Measurements from ENCODE around the gene CAMK1D. TPM values are rescaled to one million over a fixed set of nuclear protein-coding genes. Genes with fewer than 3 reads are reported as not detected.

Gene CAMK1D
- polyA plus RNA-seq, 1 of the 3 experiments (the other 2 are of a cell fraction), result 4.1 TPM

- Histone ChIP-seq H3K9ac (no peak overlapping the region), H3K27ac (ENCODE audit: low read depth in 2 of 2, low read length in 1 of 2) (no peak overlapping the region), H3F3A (replicated peaks; ENCODE audit: insufficient read depth) (no peaks in the 10 kb centered on the region), H3K4me2 (no peak overlapping the region), H2AFZ (ENCODE audit: low read depth) (no peak overlapping the region), H3K4me3 (ENCODE audit: low read depth in 2 of 2, low read length in 1 of 2) (no peak overlapping the region), H3K79me2 (ENCODE audit: insufficient read depth) (no peaks in the 10 kb centered on the region), H3K9me2 (no peaks in the 10 kb centered on the region), H4K20me1 (ENCODE audit: insufficient read depth) (no peaks in the 10 kb centered on the region), H3K4me1 (ENCODE audit: control insufficient read depth in 1 of 2, insufficient read depth in 2 of 2, low read depth in 1 of 2, low read length in 1 of 2) (no peaks in the 10 kb centered on the region), H3K36me3 (replicated peaks in 1 of 2; ENCODE audit: control insufficient read depth in 1 of 2, insufficient read depth in 2 of 2, low read length in 1 of 2) (no peaks in the 10 kb centered on the region), H3K9me3 (no peaks in the 10 kb centered on the region), H3K27me3 (ENCODE audit: insufficient read depth) (no peaks in the 10 kb centered on the region)
- ChIA-PET CTCF (no interaction called here), POLR2A (no interaction called here)
- WGBS (ENCODE audit: low lambda C conversion rate), result 90% methylated on average over 5 of the region's 16 CpGs
- DNase-seq, result no peak
- TF ChIP-seq TAF1 (IDR thresholded peaks at IDR 0.05; ENCODE audit: borderline replicate concordance, low read depth, low read length), result no peak
- no peak for TF ChIP-seq NFIC (IDR thresholded peaks at IDR 0.05; ENCODE audit: borderline replicate concordance)
Observed at GRCh38 chr10:12828736-12829135, 479.4 kb downstream of the CAMK1D start.

- no peak overlapping the region for H3K27ac ChIP-seq (ENCODE audit: low read depth in 2 of 2, low read length in 1 of 2)
Observed at GRCh38 chr10:12829831-12830390, 480.6 kb downstream of the CAMK1D start.

More at GRCh38 chr10:12829831-12830390, 480.6 kb downstream of the CAMK1D start:
- Histone ChIP-seq H3K9me2 (no peaks in the 10 kb centered on the region), H2AFZ (ENCODE audit: low read depth) (no peak overlapping the region), H3K27me3 (ENCODE audit: insufficient read depth) (no peaks in the 10 kb centered on the region), H3K36me3 (replicated peaks in 1 of 2; ENCODE audit: control insufficient read depth in 1 of 2, insufficient read depth in 2 of 2, low read length in 1 of 2) (no peaks in the 10 kb centered on the region), H3K79me2 (ENCODE audit: insufficient read depth) (no peaks in the 10 kb centered on the region), H3K4me2 (no peak overlapping the region), H3K9ac (no peak overlapping the region), H3F3A (replicated peaks; ENCODE audit: insufficient read depth) (no peaks in the 10 kb centered on the region), H4K20me1 (ENCODE audit: insufficient read depth) (no peaks in the 10 kb centered on the region), H3K4me1 (ENCODE audit: control insufficient read depth in 1 of 2, insufficient read depth in 2 of 2, low read depth in 1 of 2, low read length in 1 of 2) (no peaks in the 10 kb centered on the region), H3K9me3 (no peaks in the 10 kb centered on the region), H3K4me3 (ENCODE audit: low read depth in 2 of 2, low read length in 1 of 2) (no peak overlapping the region)
- 92% methylated on average over 6 of the region's 6 CpGs for WGBS (ENCODE audit: low lambda C conversion rate)
- POLR2A ChIA-PET, result no interaction called here
- TF ChIP-seq RFX5 (IDR thresholded peaks at IDR 0.05; ENCODE audit: low read length), result no peak
- TF ChIP-seq NFIC (IDR thresholded peaks at IDR 0.05; ENCODE audit: borderline replicate concordance), result no peak
- no peak for TF ChIP-seq PBX3 (IDR thresholded peaks at IDR 0.05)
- no peak for TF ChIP-seq MEF2A (IDR thresholded peaks at IDR 0.05; ENCODE audit: borderline replicate concordance, low read depth)
- TF ChIP-seq RCOR1 (IDR thresholded peaks at IDR 0.05; ENCODE audit: low read length), result no peak
- no peak for TF ChIP-seq MAX (IDR thresholded peaks at IDR 0.05; ENCODE audit: low read depth)
- no peak for TF ChIP-seq SIN3A (IDR thresholded peaks at IDR 0.05; ENCODE audit: borderline replicate concordance, low read depth, low read length)
- TF ChIP-seq RXRA (IDR thresholded peaks at IDR 0.05; ENCODE audit: borderline replicate concordance, low read depth), result no peak
- TF ChIP-seq GATA2 (CRISPR knock-in tag; IDR thresholded peaks at IDR 0.05), result no peak
- no peak for TF ChIP-seq EZH2phosphoT487 (IDR thresholded peaks at IDR 0.05; ENCODE audit: borderline replicate concordance, low read depth)
- TF ChIP-seq CTCF (IDR thresholded peaks at IDR 0.05), result no peak
- no peak for TF ChIP-seq ZBTB33 (IDR thresholded peaks at IDR 0.05; ENCODE audit: borderline replicate concordance, low read depth)
- no peak for TF ChIP-seq REST (IDR thresholded peaks at IDR 0.05; ENCODE audit: low read depth, low read length)
- no peak for TF ChIP-seq ELF1 (IDR thresholded peaks at IDR 0.05)
- CTCF ChIA-PET, result no interaction called here
- DNase-seq, result no peak

All from SK-N-SH (cell line).